Adrenal gland (tissue), 5 donors: Measurements from ENCODE around the gene PNPLA8.

Source experiments
- POLR2A ChIP-seq, 2 donors: fragments of 450-650 bp; IDR thresholded peaks; one replicate each; pipeline ENCODE4 v1.6.1; 2017; ENCODE audit warnings: antibody characterized with exemption in 2 of 2, mild to moderate bottlenecking in 2 of 2, moderate library complexity in 1 of 2
- TF ChIP-seq, protein P1 (sequence below), 6 experiments: fragments of 450-650 bp in 4 of 6; fragments of 200-600 bp in 2 of 6; sonication (generic) in 1 of 6; IDR thresholded peaks; 1 replicate in 5 of 6; 2 replicates in 1 of 6; pipeline versions ENCODE4 v1.5.1 to v1.8.0; 2016 to 2021; ENCODE audit warnings: antibody characterized with exemption in 6 of 6, mild to moderate bottlenecking in 2 of 6, moderate library complexity in 1 of 6
- donor health status: DM: no; HTN: no; CAD: no.

DNA sequence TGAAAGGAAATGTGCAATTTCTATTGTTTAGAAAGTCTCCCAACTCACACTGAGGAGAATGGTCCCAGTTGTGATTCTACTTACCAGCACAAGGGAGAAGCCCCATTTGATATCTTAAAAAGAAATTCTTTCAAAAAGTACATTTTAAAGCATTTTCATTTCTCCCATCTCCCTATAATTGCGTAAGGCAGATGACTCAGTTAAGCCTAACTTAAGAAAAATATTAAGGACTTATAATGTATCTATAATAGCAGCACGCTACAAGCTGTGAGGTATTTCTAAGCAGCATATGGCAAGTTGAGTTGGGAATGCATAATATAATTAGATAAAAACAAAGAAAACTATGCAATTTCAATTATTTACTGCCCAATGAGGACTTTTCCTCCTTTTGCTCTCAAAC lies 61.2 kb downstream of the PNPLA8 start:
- TF ChIP-seq POLR2A (IDR thresholded peaks at IDR 0.05), result no peak
- TF ChIP-seq, protein P1, sequence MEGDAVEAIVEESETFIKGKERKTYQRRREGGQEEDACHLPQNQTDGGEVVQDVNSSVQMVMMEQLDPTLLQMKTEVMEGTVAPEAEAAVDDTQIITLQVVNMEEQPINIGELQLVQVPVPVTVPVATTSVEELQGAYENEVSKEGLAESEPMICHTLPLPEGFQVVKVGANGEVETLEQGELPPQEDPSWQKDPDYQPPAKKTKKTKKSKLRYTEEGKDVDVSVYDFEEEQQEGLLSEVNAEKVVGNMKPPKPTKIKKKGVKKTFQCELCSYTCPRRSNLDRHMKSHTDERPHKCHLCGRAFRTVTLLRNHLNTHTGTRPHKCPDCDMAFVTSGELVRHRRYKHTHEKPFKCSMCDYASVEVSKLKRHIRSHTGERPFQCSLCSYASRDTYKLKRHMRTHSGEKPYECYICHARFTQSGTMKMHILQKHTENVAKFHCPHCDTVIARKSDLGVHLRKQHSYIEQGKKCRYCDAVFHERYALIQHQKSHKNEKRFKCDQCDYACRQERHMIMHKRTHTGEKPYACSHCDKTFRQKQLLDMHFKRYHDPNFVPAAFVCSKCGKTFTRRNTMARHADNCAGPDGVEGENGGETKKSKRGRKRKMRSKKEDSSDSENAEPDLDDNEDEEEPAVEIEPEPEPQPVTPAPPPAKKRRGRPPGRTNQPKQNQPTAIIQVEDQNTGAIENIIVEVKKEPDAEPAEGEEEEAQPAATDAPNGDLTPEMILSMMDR (IDR thresholded peaks at IDR 0.05), result no peak
